ENCODE results near the gene CCER1.
"Not testable (repeated sequence)": the region's sequence is repeated elsewhere in the genome, so short reads cannot be mapped to it uniquely, and the experiment has no call there.

Gene CCER1, protein sequence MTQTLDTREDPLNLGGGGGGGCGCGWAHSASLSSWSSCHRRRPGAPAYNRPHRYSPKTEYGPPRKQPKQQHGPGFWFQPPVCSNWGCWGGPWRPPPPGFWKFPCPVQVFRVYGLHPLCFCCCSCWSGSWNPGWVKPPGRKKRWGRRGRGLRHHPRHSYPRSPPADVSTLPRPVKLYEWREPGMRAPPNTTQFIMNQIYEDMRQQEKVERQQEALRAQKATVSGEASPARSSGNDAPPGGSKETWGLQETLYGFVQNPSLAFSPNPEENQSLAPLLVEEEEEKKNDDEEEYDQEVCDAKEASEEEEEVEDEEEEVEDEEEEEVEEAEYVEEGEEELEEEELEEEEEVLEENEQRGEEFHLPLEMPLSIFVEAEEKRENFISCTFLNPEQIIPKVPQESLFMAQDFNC

DNA sequence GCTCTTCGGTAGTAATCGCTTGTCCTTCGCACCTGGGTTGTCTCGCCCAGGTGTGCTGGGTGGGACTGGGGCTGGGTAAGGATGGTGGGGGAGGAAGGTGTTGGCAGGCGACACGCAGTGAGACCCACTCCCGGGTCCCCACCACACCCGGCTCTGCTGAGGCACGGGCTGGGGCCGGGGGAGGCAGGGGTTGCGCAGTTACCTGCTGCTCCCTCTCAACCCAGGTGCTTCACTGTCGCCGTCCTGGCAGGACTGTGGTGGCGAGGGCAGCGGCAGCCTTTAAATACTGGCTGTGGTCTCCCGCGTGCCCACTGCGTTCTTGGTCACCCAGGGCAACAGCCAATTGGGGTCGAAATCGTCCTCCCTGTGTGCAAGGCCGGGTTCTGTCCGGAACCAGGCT lies at the start of gene CCER1:
TSS of gene CCER1 (minus strand) at position 256 of the 400 bp plus-strand sequence. CDS start 434 bp downstream, outside the sequence.
- DNase-seq, result no peak

DNA sequence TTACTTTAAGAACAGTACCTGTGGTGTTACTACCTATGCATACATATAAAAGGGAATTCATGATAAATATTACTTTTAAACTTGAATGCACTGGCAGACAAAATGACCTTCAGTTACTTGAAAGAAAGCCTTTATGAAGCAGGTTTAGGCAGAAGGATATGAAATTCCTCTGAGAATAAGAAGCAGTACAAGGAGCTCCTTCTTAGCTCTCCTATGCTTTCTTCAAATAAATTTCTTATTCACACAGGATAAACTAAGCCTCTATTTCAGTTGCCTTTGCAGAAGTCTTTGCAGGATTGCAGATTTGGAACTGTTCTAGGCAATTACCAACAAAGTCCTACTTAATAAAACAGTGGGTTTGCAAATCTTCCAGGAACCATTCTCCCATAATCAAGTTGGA lies 48.8 kb upstream of the CCER1 start:
- DNase-seq, result no peak

DNA sequence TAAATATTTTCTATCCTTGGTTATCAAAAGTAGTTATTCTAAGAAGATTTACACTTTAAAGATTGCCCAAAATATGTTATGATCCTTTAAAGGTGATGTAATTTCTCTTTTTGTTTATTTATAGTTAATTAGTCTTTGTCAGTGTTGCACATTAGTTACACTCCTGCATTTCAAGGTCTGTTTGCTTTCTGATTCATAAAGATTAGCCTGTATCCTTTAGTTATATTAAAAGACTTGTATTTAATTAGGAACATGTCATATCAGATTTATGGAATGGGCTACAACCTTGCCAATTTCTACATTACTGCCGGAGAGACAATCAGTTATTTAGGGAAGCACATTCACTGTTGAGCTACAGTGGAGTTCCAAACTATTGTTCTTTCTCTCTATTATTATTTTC lies 46.3 kb upstream of the CCER1 start:
- DNase-seq, result peak; percentile 10

DNA sequence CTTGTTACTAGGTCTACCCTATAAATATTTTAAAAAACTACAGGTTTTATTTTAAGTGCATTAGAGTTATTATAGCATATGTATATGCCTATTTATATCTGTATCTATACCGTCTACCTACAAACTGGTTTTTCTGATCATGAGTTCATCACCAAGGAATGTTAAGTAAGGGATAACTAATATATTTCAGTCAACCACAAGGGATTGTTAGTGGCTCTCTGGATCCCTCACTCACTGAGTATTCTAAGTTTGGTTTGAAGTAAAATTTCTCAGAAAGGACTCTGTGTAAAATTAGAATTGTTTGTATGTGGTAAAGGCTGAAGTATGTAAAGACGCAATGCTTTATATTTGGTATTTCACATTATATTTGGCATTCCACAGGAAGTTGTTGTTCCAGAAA lies 45.0 kb upstream of the CCER1 start:
- DNase-seq, result no peak

DNA sequence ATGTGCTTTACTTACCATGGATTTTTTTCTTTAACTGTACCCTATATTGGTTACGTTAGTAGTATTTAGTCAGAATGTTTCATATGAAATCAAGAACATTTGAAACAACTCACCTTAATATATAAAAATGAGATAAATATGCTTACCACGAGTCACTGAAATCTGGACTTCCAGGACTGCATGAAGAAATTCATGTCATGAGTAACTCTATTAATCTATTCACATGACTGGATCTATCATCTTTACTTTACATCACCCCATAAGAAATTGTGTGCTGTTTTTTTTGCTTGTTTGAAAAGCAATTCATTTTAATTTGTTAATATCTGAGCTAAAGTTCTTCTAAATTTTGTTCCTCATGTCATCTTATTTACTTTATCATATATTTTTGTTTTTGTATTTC lies 44.6 kb upstream of the CCER1 start:
- DNase-seq, result no peak

DNA sequence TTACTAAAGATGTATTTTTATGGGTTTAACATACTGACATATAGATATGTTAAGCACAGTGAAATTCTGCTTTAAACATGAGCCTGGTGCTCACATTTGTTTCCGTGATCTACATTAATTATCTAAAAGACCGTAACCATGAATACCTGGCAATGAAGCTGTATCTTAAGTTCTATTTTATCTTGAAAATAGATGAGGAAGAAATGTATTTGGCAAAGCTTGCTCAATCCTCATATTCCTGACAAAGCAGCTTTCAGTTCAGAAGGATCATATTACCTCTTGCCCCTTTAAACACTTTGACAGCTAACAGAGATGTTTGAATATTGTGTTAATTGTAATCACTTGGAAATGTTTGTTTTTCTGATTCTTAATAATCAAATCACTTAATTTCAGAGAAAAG lies 40.0 kb upstream of the CCER1 start:
- no peak for DNase-seq

DNA sequence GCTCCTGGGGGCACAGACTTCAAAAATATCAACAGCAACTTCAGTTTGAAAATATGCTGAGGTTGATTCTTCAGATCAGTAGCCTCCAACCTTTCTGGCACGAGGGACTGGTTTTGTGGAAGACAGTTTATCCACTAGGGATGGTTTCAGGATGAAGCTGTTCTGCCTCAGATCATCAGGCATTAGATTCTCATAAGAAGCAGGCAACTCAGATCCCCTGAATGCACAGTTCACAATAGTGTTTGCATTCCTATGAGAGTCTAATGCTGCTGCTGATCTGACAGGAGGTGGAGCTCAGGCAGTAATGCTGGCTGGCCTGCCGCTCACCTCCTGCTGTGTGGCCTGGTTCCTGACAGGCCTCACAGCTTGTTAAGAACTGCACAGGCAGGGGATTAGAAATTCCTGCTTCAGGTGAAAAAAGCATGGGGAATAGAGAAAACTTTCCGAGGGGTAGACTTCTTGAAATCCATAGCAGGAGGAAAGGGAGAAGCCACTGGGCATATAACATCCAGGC lies 37.0 kb upstream of the CCER1 start:
- DNase-seq, result no peak

DNA sequence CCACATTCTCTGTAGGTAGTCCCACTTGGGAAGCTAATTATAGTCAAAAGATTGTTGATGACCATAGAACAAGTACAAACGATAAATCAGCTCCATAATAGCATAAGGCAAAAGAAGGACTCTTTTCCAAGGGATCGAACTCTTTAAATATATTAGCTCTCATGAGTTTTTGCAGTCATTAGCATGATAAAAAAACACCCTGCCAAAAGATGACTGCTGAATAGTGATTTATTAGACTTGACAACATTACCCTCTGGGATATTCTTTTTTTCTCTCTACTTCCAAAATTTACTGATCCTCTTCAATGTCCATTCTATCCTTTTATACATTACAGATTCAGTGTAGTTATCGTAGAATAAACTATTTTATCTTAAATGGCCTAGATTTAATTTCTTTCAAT lies 35.6 kb upstream of the CCER1 start:
- no peak for DNase-seq

DNA sequence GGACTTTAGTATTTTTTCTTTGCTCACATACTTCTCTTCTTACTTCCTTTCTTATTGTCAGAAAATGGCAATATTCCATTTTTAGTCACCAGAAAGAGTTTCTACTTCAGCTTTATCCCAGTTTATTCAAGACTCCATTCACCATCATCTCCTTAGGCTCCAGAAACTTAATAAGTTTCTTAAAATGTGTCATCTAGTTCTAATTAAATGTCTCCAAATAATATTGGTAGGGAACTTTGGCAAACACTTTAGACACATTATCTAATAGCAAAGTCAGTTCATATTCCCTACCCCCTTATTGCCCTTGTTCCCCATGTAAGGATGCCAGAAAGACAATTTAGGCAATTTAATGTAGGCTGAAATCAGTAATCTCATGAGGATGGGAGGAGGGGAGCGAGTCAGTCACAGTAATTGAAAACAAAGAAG lies 34.7 kb upstream of the CCER1 start:
- no peak for DNase-seq

DNA sequence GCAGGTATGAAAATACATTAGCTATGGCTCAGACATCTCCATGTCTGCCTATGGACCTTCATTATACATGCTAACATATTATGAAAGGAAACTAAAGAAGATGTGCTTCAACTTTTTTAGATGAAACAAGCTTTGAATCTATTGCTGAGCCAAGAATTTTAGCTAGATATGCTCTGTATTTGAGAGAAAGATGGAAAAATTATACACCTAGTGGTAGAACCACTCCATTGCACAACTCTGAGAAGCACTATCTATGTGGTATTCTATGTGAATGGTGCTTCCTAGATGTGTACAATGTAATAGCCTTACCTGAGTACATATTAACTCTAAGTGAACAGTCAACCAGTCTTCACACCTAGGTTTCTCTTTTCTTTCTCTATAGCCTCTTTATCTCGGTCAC lies 32.5 kb upstream of the CCER1 start:
- no peak for DNase-seq

DNA sequence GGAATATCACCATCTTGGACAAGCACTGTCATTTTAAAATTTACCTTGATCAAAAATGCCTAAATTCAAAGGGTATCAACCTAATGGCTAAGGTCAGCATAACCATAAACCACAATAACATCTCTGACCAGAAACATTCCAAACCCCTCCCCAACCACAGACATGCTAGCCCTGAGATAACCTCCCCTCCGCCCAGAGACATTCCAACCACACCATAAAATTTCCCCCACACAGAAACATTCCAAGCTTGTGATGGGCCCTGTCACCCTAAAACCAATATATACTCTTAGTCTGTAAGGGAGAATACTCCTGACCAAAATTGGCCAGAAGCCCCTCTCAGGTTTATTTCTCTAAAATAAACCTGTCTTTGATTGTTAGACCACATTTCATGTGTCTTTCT lies 32.1 kb upstream of the CCER1 start:
- no peak for DNase-seq

DNA sequence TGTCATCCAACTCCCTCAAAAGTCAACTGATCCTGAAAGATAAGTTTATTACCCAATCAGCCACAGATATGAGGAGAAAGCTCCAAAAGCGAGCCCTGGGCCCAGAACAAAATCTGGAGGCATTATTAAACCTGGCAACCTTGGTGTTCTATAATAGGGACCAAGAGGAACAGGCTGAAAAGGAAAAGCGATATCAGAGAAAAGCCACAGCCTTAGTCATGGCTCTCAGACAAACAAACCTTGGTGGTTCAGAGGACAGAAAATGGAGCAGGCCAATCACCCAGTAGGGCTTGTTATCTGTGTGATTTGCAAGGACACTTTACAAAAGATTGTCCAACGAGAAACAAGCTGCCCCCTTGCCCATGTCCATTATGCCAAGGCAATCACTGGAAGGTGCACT lies 30.4 kb upstream of the CCER1 start:
- DNase-seq, result not testable (repeated sequence)

DNA sequence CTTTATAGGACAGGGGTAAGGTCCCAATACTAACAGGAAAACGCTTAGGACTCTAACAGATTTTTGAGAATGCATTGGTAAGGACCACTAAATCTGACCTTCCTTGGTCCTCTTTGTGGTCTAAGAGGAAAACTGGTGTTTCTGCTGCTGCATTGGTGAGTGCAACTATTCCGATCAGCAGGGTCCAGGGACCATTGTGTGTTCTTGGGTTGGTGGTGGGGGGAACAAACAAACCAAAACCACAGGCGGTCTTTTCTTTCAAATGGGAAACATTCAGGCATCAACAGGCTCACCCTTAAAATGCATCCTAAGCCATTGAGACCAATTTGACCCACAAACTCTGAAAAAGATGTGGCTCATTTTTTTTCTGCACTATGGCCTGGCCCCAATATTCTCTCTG lies 29.1 kb upstream of the CCER1 start:
- no peak for DNase-seq

DNA sequence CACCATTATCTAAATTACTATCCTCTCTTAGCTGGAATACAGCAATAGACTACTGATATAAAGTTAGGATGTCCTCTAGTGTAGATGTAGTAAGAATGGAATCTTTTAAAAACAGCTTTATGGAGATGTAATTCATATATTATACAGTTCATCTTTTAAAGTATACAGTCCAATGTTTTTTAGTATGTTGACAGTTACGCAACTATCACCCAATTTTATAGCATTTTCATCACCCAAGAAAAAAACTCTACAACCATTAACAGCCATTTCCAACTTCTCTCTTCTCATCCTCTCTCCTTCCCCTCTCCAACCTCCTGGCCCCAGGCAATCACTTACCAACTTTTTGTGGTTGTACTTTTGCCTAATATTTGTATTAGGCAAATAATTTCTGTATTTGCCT lies 27.2 kb upstream of the CCER1 start:
- DNase-seq, result no peak

DNA sequence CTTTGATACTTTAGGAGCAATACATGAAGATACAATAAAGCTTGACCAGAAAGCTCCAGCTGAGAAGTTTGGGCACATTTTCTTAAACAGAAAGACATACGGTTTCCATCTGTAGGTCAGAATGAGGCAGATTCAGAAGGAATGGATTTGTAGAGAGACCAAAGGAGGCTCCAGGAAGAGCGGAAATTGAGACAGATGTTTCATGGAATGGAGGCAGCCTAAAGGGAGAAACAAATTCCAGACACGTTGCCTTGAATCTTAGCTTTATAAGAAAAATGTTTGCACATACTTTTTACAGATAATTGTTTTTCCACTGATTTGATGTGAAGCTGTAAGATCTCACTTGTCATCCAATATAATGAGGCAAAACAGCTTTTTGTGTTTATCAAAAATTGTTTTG lies 25.0 kb upstream of the CCER1 start:
- DNase-seq, result no peak

DNA sequence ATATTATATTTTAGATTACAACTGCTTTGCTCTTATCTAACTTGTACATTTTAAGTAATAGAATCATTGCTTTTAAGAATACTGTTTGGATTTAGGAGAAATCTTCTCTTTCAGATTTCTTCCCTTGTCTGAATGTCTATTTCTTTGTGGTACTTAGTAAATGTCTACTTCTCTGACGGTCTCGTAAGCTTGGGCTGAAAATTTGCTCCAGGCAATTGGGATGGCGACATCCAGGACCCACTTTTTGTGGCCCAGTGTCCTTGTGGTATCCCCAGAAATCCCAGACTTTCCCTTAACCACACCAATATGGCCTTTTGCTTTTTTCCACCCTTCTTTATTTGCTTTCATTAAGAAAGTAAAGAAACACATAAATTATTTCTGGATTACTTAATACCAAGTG lies 24.0 kb upstream of the CCER1 start:
- no peak for DNase-seq

DNA sequence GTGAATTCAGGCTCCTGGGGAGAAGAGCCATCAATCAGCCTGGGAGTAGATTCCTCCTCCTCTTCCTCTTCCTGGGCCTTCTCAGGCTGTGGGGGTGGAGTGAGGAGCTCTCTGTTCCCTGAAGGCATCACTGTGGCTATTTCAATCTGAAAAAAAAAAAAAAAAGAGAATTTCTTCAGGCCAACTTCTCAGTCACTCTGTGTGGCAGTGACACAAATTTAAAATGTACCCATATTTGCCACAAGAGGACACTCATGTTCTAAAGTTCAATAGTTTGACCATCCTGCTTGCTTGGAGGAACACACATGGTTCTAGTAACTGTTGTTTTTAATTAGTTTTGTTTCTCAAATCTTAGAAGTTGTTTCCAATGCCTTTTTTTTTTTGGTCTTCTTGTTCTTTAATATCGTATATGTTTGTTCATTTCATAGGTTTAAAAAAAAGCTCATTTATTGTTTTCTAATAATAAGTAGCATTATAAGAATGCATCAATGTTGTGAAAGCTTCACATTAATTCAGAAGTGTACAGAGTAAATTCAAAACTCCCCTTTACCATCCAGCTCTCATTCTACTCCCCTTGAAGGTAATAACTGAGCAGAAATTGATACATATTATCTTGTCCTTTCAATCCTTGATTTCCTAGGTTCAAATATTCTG lies 23.3 kb upstream of the CCER1 start:
- no peak for DNase-seq

DNA sequence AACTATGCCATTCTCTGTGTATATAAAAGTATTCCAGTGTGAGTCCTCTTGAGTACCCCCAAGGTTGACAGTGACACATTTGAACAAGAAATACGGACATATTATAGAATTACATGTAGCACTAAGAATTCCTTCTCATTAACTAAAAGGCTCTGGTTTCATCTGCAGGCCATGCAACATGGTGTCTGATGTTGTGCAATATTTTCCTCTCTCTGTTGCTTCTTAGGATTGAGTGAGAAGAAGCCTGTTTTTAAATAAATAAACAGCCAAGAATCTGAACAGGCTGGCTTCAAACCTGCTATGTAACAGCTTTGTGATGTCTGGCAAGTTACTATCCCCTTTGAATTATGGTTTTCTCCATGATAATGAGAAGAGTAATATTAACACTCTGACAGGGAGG lies 22.2 kb upstream of the CCER1 start:
- DNase-seq, result no peak

DNA sequence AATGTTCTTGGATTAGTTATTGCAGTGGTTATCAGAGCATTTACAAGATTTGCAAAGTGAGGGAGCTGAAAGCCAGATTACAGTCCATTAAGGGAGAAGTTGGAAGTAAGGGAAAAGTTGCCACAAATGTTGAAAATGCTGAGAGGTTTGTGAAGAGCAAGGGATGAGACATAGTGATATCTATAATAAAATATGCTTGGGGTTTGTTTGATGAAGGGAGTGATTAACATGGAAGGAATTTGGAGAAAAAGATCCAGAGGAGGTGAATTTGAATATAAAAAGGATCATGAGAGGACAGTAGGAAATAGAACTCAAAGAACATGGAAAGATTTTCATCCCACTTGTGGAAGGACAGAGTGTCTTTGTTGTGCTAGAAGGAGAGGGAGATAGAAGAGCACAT lies 19.3 kb upstream of the CCER1 start:
- DNase-seq, result no peak

DNA sequence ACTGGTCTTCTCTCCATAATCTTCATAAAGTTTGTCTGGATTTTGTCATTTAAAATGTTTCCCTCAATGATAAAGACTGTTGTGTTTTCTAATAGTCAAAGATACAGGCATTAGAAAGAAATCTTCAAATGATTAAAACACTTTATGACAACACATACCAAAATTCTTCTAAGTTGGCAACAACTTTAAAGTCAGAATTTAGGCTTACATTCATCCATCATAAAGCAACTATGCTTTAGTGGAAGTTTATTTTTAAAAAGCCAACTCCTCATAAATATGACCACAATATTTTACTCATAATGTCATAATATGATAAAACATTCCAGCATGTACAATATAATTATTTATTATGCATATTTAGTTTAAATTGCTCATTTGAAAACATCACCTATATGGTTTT lies 17.2 kb upstream of the CCER1 start:
- DNase-seq, result no peak

DNA sequence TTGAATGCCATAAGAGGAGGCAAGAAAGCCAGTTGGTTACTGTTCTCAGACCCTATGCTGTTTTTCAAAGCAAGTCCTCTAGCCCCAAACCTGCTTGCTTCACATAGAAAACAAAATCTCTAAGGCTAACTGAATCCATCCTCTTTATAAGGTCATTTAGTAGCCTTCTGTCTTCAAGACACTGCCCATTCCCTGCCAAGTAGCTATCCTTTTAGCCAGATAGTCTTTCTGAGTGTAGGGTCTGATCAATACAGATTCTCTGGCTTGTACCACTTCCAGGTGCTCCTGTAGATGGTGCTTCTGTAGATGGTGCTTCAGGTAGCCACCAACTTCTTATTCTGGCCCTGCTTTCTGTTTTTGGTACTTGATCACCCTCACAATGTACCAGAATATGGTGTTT lies 15.9 kb upstream of the CCER1 start:
- DNase-seq, result no peak

DNA sequence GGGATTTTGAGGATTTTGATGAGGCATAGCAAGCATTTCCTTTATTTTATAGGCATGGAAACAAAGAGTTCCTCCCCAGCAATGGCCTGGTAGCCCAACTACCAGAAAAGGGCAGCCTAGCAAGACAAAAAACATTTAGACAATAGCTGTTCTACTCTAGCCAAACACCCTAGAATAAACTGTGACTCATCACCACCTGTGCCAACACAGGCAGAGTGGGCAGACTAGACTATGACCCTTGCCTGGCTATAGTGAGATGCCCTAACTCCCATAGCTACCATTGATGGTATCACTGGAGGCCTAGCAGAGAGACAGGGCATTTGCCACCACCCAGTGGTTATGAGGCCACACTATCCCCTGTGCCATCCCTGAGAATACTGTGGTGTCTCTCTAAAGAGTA lies 15.5 kb upstream of the CCER1 start:
- DNase-seq, result no peak

DNA sequence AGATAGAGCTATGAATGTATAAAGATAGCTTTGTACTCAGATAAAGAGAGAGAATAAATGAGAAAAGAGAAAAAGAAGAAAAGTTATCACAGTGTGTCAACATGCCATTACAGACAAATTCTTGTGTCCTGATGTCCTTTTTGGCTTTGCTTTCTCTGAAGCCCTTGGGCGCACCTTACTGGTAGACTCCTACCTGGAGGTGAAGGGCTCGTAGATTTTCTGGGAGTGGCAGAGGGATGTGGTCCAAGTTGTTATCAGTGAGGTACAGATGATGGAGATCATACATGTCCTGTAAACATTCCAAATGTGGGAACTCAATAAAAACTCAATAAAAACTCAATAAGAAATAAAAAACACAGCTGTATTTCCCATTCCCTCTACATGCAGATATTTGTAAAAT lies 14.9 kb upstream of the CCER1 start:
- DNase-seq, result no peak

DNA sequence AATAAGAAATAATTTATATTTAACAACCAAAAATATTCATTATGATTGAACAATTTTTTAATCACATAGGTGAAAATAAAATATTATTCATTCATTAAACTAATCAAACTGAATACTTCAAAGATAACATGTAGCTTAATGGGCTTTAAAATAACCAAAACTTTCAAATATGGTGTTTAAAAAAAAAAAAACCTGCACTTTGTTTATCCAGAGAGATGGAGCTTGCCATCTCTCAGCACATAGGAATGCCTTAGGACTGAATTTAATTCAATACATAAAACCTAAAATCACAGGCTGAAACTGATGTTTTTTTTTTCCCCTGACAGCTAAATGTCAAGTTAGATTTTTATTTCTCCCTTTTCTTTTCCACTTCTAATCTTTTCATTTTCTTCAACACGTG lies 14.4 kb upstream of the CCER1 start:
- DNase-seq, result no peak

DNA sequence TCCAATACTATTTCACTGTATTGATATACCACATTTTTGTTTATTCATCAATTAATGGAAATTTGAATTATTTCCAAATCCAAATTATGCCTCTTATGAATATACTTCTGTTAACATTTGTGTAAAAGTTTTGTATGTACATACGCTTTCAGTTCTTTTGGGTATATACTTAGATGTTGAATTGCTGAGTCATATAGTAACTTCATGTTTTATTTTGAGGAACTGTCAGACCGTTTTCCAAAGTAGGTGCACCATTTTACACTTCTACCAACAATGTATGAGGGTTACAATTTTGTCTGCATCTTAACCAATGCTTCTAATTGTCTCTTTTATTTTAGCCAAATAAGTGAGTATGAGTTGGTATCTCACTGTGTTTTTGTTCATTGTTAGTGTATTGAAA lies 10.2 kb upstream of the CCER1 start:
- no peak for DNase-seq

All from COR-L47 (cell line).